ENCODE data around the gene SRSF8. TPM values are rescaled to one million over a fixed set of nuclear protein-coding genes. Genes with fewer than 3 reads are reported as not detected.

The SRSF8 gene
- total RNA-seq, 2 experiments from 2014 or later: 67.2 to 67.9 TPM

DNA sequence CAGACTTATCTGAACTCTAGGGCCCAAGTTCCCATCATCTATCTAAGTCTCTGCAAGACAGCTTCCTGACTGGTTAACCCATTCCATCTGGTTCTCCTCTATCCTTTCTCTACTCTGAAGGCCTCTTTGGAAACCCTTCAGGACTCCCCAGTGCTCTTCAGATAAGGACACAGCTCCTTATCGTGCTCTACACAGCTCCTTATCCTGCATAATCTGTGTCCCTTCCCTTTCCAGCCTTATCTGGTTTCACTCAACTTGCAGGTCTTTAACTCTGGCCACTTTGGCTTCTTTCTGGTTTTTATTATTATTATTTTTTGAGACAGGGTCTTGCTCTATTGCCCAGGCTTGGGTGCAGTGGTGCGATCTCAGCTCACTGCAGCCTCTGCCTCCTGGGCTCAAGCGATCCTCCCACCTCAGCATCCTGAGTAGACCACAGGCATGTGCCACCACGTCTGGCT is 33.5 kb downstream of the SRSF8 start:
- no peak for ATAC-seq (ENCODE audit: poor library complexity)
- H3K36me3 ChIP-seq (ENCODE audit: insufficient read depth, low read length): no peaks in the 10 kb centered on the region
- no peaks in the 10 kb centered on the region for H3K27me3 ChIP-seq (ENCODE audit: control insufficient read depth in 1 of 2, insufficient read depth in 2 of 2, low read length in 2 of 2)
- no peaks in the 10 kb centered on the region for H3K9me3 Mint-ChIP-seq
- H3K4me1 ChIP-seq (ENCODE audit: insufficient read depth, low read length): no peaks in the 10 kb centered on the region
- H3K4me1 Mint-ChIP-seq (ENCODE audit: low read depth): peaks cover 4% of the 10 kb centered on the region
- H3K27ac ChIP-seq (ENCODE audit: low read depth in 1 of 2, low read length in 2 of 2): no peak overlapping the region
- POLR2A ChIA-PET: interaction anchor here (1.8 kb wide), 1 partner anchor 10 kb away, joined by 4 read pairs; the partner anchor contains the start of gene ENDOD1
- no peaks in the 10 kb centered on the region for H3K9me3 ChIP-seq (ENCODE audit: control insufficient read depth in 1 of 2, insufficient read depth in 1 of 2, low read length in 2 of 2)
- CTCF ChIA-PET: no interaction called here
- H3K4me3 Mint-ChIP-seq: no peak overlapping the region
- H3K36me3 Mint-ChIP-seq (ENCODE audit: low read depth): peaks cover 12% of the 10 kb centered on the region
- H3K4me3 ChIP-seq (ENCODE audit: low read length): no peak overlapping the region
- intact Hi-C loops (cut with DNase I, micrococcal nuclease): loop anchor here in 1 of 2 experiments (10.0 kb wide), 1 partner anchor 45 kb away; no protein-coding TSS in a partner anchor
- no peak for TF ChIP-seq CTCF (IDR thresholded peaks at IDR 0.05)
- no peaks in the 10 kb centered on the region for H3K27me3 Mint-ChIP-seq
- no peak for DNase-seq
- H3K27ac Mint-ChIP-seq: no peak overlapping the region

DNA sequence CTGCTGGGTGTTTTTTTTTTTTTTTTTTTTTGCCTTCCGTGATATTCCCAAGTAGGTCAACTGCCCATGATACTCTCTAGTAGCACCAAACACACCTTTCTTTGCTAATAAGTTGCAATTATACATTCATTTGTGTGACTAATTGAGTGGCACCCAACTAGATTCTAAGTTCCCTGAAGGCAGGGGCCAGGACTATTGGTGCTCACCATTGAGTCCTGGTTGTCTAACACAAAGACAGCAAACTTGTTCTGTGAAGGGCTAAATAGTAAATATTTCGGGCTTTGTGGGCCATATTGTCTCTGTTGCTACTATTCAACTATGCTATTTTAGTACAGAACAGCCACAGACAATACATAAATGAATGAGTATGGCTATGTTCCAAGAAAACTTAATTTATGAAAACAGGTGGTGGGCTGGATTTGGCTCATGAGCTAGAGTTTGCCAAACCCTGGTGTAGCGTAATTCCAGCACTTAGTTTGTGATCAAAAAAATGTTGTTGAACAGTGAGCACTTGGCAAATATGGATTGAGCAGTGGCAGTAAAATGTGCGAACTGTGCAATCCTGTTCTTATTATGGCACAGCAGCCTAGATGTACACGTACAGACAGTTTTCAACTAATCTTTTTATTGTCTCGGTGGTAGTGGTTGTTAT is 34.3 kb downstream of the SRSF8 start:
- Mint-ChIP-seq H3K9me3 (no peaks in the 10 kb centered on the region), H3K4me3 (no peak overlapping the region), H3K27ac (no peak overlapping the region), H3K4me1 (ENCODE audit: low read depth) (peaks cover 4% of the 10 kb centered on the region), H3K36me3 (ENCODE audit: low read depth) (peaks cover 9% of the 10 kb centered on the region), H3K27me3 (no peaks in the 10 kb centered on the region)
- ChIA-PET CTCF (no interaction called here), POLR2A (no interaction called here)
- TF ChIP-seq CTCF (IDR thresholded peaks at IDR 0.05): no peak
- no peak for ATAC-seq (ENCODE audit: poor library complexity)
- H3K9me3 ChIP-seq (ENCODE audit: control insufficient read depth in 1 of 2, insufficient read depth in 1 of 2, low read length in 2 of 2): no peaks in the 10 kb centered on the region
- no peaks in the 10 kb centered on the region for H3K27me3 ChIP-seq (ENCODE audit: control insufficient read depth in 1 of 2, insufficient read depth in 2 of 2, low read length in 2 of 2)
- DNase-seq: no peak
- no peaks in the 10 kb centered on the region for H3K4me1 ChIP-seq (ENCODE audit: insufficient read depth, low read length)
- intact Hi-C loops (cut with DNase I, micrococcal nuclease): loop anchor here in 1 of 2 experiments (10.0 kb wide), 1 partner anchor 46 kb away; no protein-coding TSS in a partner anchor
- no peak overlapping the region for H3K27ac ChIP-seq (ENCODE audit: low read depth in 1 of 2, low read length in 2 of 2)
- H3K4me3 ChIP-seq (ENCODE audit: low read length): no peak overlapping the region
- H3K36me3 ChIP-seq (ENCODE audit: insufficient read depth, low read length): no peaks in the 10 kb centered on the region

- H3K27me3 ChIP-seq (ENCODE audit: control insufficient read depth in 1 of 2, insufficient read depth in 2 of 2, low read length in 2 of 2): no peaks in the 10 kb centered on the region
- H3K27ac Mint-ChIP-seq: no peak overlapping the region
- no peaks in the 10 kb centered on the region for H3K36me3 ChIP-seq (ENCODE audit: insufficient read depth, low read length)
- H3K27ac ChIP-seq (ENCODE audit: low read depth in 1 of 2, low read length in 2 of 2): no peak overlapping the region
- no peaks in the 10 kb centered on the region for H3K27me3 Mint-ChIP-seq
- ChIA-PET POLR2A (no interaction called here), CTCF (no interaction called here)
- H3K9me3 Mint-ChIP-seq: no peaks in the 10 kb centered on the region
- no peak overlapping the region for H3K4me3 ChIP-seq (ENCODE audit: low read length)
- DNase-seq (no peak), ATAC-seq (ENCODE audit: poor library complexity) (no peak)
- intact Hi-C loops (cut with DNase I, micrococcal nuclease): loop anchor here in 1 of 2 experiments (10.0 kb wide), 1 partner anchor 47 kb away; no protein-coding TSS in a partner anchor
- no peak overlapping the region for H3K4me3 Mint-ChIP-seq
- no peaks in the 10 kb centered on the region for H3K4me1 ChIP-seq (ENCODE audit: insufficient read depth, low read length)
- peaks cover 9% of the 10 kb centered on the region for H3K36me3 Mint-ChIP-seq (ENCODE audit: low read depth)
- TF ChIP-seq CTCF (IDR thresholded peaks at IDR 0.05): no peak
- no peaks in the 10 kb centered on the region for H3K9me3 ChIP-seq (ENCODE audit: control insufficient read depth in 1 of 2, insufficient read depth in 1 of 2, low read length in 2 of 2)
- no peaks in the 10 kb centered on the region for H3K4me1 Mint-ChIP-seq (ENCODE audit: low read depth)
Measured at GRCh38 chr11:95101935-95102334, 35.2 kb downstream of the SRSF8 start.

Data from CD4-positive, alpha-beta T cell (primary cell).